ENCODE measurements around the gene ARHGEF5.
"Not testable (repeated sequence)": the region's sequence is repeated elsewhere in the genome, so short reads cannot be mapped to it uniquely, and the experiment has no call there.

Gene ARHGEF5

GRCh38 chr7:144355176-144355822 is at the start of gene ARHGEF5:
Gene ARHGEF5, plus strand, starts transcription at chr7:144355402. Its CDS starts 7,268 bp downstream, at chr7:144362670.
- DNase-seq (ENCODE audit: low spot score): not testable (repeated sequence)

DNA sequence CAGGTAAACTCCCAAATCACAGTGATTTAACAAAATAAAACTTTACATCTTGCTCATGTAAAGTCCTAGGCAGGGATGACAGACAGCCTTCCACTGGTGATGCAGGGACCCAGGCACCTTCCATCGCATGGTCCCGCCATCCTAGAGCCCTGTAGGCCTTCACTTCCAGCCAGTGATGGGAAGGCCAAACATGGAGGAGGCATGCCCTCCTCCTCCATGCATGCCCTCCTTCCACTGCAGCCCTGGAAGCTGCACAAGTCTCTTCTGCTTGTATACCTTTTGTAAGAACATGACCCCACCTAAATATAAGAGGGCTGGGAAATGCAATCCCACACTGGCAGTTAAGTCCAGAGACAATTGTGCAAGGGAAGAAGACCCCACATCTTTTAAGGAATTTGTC is 45.5 kb upstream of the ARHGEF5 start:
- not testable (repeated sequence) for DNase-seq (ENCODE audit: low spot score)

DNA sequence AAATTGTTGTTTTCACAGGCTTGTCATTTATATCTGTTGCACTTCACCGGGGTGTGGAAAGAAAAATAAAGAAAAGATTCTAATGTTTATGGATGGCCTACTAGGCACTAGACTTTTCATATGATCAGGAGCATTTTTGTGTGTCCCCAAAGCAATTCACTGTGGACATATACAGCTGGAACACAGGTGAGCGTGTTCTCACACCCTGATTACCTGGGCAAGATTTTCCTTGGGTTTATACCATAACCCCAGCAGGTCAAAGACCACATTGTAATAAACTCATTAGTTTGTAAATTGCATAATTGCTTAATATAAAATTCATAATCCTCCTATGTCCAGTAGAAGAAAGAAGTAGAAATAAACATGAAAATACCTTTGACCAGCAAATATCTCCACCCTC is 44.0 kb upstream of the ARHGEF5 start:
- DNase-seq (ENCODE audit: low spot score): not testable (repeated sequence)

DNA sequence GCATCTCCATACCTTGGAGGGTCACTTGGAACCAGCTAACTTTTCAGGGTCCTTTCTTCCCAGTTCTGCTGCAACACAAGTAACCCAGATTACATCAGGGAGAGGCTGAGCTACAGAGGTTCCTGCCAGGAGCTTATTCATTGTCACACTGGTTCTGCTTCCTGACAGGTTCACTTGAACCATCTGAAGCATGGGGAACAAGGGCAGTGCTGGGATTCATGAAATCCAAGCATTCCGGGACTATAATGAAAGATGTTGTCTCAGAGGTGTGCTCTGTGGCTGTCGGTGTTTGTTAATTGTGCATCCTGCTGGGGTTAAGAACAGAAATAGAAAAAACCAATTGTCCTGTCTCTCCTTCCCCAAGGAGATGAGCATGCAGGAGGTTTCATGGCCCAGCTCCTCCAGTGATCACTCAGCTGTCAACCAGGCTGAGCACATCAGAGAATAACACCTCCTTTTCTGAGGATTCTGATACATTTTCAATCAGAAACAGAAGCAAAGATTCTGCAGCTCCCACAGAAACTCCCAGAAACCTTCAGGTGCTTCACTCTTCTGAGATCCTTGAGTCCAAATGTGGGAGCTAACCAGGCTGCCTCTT is 43.2 kb upstream of the ARHGEF5 start, which contains the start of gene OR2A1:
OR2A1 (plus strand) TSS at position 548 of the 598 bp plus-strand sequence. CDS start 5,706 bp downstream, outside the sequence.
- DNase-seq (ENCODE audit: low spot score): not testable (repeated sequence)

DNA sequence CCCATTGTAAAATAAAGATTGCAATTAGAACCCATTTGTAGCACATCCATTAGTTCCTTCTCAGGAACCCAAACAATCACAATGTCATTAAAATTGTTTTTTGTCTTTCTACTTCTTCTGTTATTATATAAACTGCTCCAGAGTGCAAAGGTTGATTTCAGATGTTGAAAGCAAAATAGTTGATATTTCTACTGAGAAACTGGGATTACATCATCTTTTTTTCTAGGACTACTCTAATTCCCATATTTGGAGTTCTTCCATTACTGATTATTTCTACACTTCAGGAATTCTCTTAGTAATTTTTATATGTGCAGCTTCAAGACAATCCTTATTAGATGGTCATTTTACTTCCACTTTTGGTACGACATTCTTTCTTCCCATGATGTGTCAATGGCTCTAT is 37.7 kb upstream of the ARHGEF5 start:
- not testable (repeated sequence) for DNase-seq (ENCODE audit: low spot score)

- not testable (repeated sequence) for DNase-seq (ENCODE audit: low spot score)
Measured at GRCh38 chr7:144319547-144319946, 35.7 kb upstream of the ARHGEF5 start.

DNA sequence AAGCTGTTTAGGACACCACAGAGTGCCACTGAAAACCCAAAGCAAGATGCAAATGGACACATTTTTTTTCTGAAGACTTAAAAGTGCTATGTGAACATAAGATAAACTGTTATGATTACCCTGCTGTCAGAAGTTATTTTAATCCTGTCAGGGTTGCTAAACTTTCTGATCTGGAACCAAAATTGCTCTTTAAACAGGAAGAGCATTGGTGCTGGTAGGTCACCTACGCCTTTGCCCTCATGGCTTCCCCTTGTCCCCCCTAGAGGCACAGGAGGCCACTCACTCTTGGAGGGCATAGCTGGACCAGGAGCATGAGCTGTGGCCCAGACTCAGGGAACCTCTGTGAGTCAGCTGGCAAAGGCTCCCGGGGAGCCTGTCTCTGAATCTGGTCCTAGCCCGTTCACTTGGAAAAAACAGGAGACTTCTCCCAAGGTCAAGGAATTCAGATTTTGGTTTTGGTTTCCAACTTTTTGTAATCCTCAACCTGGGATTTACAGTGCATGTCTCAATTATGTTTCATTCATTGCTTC is 33.5 kb upstream of the ARHGEF5 start:
- DNase-seq (ENCODE audit: low spot score): not testable (repeated sequence)

DNA sequence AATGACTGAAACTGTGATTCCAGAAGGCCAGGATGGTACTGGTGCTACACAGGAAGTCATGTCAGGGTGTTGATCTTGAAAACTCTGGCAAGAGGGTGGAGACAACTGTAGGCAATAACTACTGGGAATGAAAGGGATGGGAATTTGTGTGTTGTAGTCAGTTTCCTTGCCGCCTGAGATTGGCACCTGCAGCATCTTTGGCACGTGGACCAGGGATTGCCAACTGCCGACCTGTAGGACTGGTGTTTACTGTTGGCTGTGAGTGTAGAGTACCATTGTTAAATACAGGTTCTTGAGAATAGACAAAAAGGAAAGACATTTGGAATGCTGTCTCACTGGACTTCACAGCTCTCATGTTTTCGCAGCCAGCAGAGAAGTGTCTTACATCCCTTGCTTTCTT is 31.8 kb upstream of the ARHGEF5 start:
- not testable (repeated sequence) for DNase-seq (ENCODE audit: low spot score)

GRCh38 chr7:144325868-144326267 is 29.3 kb upstream of the ARHGEF5 start:
- DNase-seq (ENCODE audit: low spot score): not testable (repeated sequence)

DNA sequence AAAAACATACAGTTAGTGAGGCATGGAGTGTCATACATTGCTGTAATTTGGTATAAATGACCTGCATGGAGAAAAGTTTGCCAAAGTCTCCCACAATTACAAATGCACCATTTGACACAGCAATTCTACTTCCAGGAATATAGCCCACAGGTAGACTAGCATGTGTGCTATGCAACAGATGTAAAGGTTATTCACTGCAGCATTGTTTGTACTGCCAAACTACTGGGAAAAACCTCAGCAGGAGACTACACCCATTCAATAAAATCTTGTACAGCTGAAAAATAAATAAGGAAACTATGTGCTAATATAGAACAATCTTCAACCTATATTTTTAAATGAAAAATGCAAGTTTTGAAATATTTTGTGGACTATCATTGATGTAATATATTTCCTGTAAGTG is 25.2 kb upstream of the ARHGEF5 start:
- DNase-seq (ENCODE audit: low spot score): not testable (repeated sequence)

DNA sequence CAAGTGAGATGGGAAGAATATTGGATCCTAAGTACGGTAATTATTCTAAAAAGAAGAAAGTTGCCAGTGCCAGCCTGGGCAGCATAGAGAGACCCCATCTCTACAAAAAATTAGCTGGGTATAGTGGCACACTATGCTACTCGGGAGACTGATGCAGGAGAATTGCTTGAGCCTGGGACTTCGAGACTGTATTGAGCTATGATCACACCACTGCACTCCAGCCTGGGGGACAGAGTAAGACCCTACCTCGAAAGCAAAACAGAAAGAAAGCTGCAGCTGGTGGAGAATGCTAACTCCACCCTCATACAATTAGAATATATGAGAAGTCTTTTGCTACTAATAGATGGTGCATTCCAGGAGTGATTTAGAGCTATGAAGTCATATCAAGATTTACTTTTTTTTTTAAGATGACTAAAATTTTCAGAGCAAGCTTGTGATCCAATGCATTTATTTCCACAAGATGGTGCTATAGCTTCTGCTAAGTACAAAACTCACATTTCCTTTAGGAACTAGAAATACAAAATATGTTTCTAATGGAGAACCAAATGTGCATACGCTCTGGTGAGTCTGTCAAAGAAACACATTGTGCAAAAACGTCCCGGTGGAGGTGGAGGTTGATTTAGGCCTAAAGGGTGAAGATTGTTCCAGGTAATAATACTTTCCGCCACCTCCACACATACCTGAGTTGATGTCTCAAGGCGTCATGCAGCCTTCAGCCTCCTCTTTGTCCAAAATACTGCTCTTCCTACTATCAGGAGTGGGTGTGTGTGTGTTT is 23.8 kb upstream of the ARHGEF5 start:
- DNase-seq (ENCODE audit: low spot score): not testable (repeated sequence)

DNA sequence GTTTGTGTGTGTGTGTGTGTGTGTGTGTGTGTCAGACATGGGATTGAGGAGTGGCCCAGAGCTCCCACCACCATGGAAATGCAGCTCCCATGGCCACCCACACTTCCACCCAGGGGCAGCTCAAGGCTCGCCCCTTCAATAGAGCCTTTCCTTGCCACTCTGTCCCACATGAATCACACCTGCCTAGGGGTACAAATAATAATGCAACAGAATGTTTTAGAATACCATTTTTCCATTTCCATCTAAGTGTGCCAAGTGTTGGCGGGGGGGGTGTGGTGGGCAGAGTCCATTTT is 23.3 kb upstream of the ARHGEF5 start:
- DNase-seq (ENCODE audit: low spot score): not testable (repeated sequence)

DNA sequence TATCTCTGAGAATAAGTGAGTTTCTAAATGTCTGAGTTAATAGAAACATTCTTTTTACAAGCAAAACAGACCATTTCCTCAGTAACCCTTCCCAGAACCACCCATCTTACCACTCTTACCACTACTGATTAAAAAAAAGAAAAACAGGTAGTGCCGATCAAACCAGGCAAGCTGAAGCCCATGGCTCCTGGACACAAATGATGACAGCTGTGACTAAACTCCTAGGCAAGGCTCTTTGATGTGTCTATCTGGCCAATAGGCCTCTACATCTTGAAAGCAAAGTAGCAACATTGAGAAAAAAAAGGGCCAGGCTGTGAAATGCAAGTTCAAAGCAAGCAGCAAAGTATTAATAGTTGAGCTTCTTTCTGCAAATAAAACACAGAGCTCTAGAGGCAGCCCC is 6.6 kb upstream of the ARHGEF5 start:
- DNase-seq (ENCODE audit: low spot score): not testable (repeated sequence)

- DNase-seq (ENCODE audit: low spot score): peak; percentile 52
Measured at GRCh38 chr7:144351667-144352066, 3.5 kb upstream of the ARHGEF5 start.

- not testable (repeated sequence) for DNase-seq (ENCODE audit: low spot score)
Measured at GRCh38 chr7:144356185-144356584, 983 bp downstream of the ARHGEF5 start.

DNA sequence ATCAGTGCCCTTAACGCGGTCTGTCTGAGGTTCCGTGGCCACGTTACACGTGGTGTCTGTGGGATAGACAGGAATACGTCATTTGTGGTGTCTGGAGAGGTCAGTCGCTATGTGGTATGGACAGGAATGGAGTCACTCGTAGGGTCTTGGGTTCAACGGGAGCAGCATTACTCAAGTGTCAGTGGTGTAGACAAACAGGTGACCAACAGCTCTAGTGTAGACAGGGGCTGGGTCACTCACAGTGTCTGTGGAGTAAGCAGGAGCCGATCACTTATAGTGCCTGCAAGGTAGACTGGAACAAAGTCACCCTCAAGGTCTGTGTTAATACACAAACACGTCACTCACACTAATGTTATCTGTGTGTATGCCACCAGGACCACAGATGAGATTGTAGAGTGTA is 1.7 kb downstream of the ARHGEF5 start:
- not testable (repeated sequence) for DNase-seq (ENCODE audit: low spot score)

DNA sequence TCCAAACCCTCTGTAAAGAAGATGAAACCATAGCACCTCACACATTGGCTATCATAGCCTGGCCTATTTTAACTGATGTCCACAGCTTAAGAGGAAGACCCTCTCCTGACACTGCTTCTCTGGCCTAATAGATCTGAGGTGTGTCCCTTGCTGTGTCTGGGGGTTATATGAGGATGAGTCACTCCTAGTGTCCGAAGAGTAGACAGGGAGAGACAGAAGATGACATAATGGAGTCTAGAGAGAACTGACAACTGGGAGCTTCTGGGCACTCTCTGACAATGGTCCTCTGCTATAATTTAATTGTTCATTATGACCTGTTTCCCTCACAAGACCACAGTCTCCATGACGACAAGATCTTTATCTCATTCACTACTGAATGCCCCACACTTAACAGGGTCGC is 6.9 kb downstream of the ARHGEF5 start:
- DNase-seq (ENCODE audit: low spot score): not testable (repeated sequence)

GRCh38 chr7:144365523-144365922 is 10.3 kb downstream of the ARHGEF5 start:
- not testable (repeated sequence) for DNase-seq (ENCODE audit: low spot score)

DNA sequence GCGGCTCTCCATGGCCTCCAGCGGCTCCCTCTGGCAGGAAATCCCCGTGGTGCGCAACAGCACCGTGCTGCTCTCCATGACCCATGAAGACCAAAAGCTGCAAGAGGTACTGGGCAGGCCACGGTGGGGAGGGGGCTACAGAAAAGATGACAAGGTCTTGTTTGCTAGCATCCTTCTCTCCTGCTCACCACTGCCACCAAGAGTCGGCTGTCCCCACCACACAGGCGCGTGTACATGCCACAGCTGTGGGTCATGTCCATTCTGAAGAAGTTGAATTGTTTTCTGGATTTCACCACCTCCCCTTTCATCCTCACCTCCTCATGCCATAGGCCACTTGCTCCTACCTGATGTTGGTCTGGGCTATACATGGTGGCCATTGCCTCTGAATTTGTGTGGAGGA is 12.0 kb downstream of the ARHGEF5 start:
- DNase-seq (ENCODE audit: low spot score): not testable (repeated sequence)

DNA sequence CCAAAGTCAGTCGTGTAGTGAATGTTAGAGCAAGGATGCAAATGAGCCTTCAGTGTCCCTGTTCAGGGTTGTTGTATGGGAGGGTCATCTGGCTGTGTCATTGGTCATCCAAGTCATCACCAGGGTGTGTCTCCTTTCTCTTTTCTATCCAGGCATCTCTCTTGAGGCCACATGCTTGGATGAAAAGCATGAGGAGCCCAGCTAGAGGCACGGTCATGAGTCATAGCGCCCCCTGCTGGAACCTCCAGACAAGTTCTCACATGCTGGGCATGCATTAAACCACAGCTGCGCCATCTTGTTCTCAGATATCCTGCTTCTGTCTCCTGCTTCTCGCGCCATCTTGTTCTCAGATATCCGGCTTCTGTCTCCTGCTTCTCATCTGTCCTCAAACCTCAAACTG is 14.0 kb downstream of the ARHGEF5 start:
- not testable (repeated sequence) for DNase-seq (ENCODE audit: low spot score)

GRCh38 chr7:144378651-144379050 is 23.4 kb downstream of the ARHGEF5 start:
- DNase-seq (ENCODE audit: low spot score): no peak

DNA sequence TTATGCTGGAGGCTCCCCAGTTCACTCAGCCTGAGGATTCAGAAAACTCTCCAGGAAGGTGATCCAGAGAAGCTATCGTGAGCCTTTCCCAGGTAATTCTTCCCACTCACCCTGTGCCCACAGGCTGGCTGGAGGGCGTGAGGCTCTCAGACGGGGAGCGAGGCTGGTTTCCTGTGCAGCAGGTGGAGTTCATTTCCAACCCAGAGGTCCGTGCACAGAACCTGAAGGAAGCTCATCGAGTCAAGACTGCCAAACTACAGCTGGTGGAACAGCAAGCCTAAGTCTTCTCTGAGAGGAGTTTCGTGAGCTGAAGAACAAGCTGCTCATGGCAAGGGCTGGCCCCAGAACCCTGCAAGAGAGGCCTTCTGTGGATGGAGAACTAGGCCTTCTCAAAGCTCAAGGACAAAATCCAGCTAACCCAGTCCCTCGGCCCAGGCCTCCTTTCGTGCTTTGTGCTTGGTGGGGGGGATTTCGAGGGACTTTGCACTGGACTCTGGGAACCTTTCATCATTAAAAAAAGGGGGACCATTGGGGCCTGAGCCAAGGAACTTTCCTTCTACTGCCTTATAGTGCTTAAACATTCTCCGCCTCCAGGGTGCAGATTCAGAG is 24.7 kb downstream of the ARHGEF5 start:
- DNase-seq (ENCODE audit: low spot score): no peak
